BE2C (cell line): ENCODE data around the gene MIOS.

Experiments
- DNase-seq: peaks from one replicate; pipeline ENCODE4 v3.0.0-alpha.2; 2020
- H3K27me3 ChIP-seq: fragments of 250-450 bp; sonication (Bioruptor Pico); 2 replicates; pipeline ENCODE4 v1.5.1; 2020; ENCODE audit warnings: mild to moderate bottlenecking
- H3K36me3 ChIP-seq: fragments of 250-450 bp; sonication (Bioruptor Pico); 2 replicates; pipeline ENCODE4 v1.5.1; 2020; ENCODE audit warnings: mild to moderate bottlenecking
- H3K4me1 ChIP-seq: fragments of 250-450 bp; sonication (Bioruptor Pico); 2 replicates; pipeline ENCODE4 v1.5.1; 2020
- H3K4me3 ChIP-seq: 2 replicates; pipeline ENCODE4 v1.5.1; 2011; ENCODE audit warnings: low read depth, low read length
- H3K9me3 ChIP-seq: fragments of 250-450 bp; sonication (Bioruptor Pico); 2 replicates; pipeline ENCODE4 v1.5.1; 2020
- TF ChIP-seq, protein P1 (sequence below): IDR thresholded peaks from 2 replicates; pipeline ENCODE4 v1.5.1; 2012; ENCODE audit warnings: mild to moderate bottlenecking, low read depth, low read length

Gene MIOS

DNA sequence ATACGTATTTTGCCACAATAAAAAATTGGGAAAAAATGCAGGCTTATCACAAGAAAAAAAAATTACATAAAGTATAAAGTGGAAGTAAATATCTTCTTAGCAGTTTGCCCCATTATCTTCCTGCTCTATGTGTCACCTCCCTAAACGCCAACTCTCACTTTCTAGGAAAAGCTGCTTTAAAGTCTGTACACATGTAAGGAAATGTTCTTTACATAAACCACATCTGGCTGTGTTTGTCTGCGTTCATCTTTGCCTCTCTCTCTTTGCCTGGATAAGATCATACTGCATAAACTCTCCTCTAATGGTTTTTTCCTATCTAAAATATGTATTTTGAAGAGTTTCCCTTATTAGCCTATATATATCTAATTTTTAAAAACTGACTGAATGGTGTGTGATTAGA, 50.9 kb downstream of the MIOS start:
- Histone ChIP-seq H3K9me3 (no peaks in the 10 kb centered on the region), H3K4me3 (no peak overlapping the region), H3K4me1 (peaks cover 2% of the 10 kb centered on the region), H3K36me3 (no peaks in the 10 kb centered on the region), H3K27me3 (no peaks in the 10 kb centered on the region)
- DNase-seq = no peak
- TF ChIP-seq, protein P1, sequence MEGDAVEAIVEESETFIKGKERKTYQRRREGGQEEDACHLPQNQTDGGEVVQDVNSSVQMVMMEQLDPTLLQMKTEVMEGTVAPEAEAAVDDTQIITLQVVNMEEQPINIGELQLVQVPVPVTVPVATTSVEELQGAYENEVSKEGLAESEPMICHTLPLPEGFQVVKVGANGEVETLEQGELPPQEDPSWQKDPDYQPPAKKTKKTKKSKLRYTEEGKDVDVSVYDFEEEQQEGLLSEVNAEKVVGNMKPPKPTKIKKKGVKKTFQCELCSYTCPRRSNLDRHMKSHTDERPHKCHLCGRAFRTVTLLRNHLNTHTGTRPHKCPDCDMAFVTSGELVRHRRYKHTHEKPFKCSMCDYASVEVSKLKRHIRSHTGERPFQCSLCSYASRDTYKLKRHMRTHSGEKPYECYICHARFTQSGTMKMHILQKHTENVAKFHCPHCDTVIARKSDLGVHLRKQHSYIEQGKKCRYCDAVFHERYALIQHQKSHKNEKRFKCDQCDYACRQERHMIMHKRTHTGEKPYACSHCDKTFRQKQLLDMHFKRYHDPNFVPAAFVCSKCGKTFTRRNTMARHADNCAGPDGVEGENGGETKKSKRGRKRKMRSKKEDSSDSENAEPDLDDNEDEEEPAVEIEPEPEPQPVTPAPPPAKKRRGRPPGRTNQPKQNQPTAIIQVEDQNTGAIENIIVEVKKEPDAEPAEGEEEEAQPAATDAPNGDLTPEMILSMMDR = no peak

DNA sequence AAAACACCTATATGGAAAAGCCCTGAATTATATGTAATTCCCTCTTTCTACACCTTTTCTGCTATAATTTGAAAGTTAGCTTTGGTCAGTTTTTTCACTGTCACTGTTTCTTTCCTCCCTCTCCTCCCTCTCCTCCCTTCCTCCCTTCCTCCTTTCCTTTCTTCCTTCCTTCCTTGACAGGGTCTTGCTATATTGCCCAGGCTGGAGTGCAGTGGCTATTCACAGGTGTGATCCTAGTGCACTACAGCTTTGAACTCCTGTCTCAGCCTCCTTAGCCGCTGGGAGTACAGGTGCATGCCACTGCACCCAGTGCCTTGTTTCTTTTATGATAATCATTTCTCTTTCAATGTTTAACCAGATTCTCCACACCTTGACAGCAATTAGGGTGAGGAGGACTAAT, 51.7 kb downstream of the MIOS start:
- Histone ChIP-seq H3K4me3 (no peak overlapping the region), H3K36me3 (no peaks in the 10 kb centered on the region), H3K9me3 (no peaks in the 10 kb centered on the region), H3K4me1 (peaks cover 2% of the 10 kb centered on the region), H3K27me3 (no peaks in the 10 kb centered on the region)
- no peak for DNase-seq
- TF ChIP-seq, protein P1 = no peak

DNA sequence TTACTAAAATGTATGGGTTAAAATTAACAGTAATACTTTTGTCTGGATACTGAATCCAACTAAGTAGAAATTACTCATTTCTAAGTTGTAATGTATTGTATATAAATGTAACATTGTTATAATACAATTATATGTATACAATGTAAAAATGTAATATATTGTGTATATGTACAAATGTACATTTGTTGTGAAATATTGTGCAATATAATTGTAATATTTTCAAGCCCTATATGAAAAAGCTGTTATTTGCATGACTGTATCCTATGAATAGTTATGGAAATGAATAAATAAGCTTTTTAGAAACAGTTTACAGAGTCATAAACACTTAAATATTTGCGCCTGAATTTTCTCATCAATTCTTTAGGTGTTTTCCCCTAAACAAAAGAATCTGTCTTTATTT, 53.6 kb downstream of the MIOS start:
- Histone ChIP-seq H3K4me1 (peaks cover 2% of the 10 kb centered on the region), H3K4me3 (no peak overlapping the region), H3K9me3 (no peaks in the 10 kb centered on the region), H3K27me3 (no peaks in the 10 kb centered on the region), H3K36me3 (no peaks in the 10 kb centered on the region)
- TF ChIP-seq, protein P1 = no peak
- no peak for DNase-seq

DNA sequence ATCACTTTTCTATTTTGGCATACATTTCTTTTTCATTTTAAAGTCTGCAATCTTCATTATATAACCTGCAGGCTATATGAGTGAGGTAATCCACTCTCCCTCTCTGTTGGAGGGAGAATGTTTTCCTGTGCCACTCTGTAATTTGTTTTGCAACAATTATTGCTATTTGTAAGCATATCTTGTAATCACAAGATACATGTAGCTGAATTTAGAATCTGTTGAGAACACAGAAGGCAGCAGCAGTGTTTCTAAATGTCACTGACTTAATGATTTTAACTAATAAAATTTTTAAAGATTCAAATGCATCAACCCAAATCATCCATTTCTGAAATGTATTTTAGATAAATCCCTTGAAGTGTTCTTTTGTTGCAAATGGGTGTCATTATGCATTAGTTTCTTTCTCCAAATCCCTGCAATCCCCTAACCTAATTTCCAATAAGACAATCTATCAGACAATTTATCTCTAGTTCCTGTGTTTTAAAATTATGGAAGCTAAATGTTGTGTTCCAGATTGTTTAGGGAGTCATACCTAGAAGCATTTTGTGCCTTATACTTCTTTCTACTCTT, 54.0 kb downstream of the MIOS start:
- no peaks in the 10 kb centered on the region for H3K27me3 ChIP-seq
- no peaks in the 10 kb centered on the region for H3K36me3 ChIP-seq
- no peaks in the 10 kb centered on the region for H3K9me3 ChIP-seq
- TF ChIP-seq, protein P1 = no peak
- no peak for DNase-seq
- peaks cover 2% of the 10 kb centered on the region for H3K4me1 ChIP-seq
- no peak overlapping the region for H3K4me3 ChIP-seq

DNA sequence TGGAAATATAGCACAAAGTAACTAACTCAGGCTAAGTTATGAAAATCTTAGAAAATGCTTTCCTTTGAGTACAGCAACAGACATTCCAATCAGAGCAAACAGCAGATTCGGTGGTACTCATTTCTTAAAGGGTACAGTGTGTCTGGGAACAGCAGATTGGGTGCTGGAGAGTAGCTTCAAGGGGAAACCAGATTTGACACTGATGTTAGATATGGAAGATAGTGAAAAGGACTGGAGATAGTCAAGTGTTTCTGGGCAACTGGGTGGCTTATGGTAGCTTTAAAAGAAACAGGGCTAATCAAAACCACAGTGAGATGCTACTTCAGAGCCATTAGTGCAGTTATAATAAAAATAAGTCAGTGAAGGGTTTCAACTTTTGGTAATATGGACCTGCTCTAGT, 61.8 kb downstream of the MIOS start:
- Histone ChIP-seq H3K9me3 (no peaks in the 10 kb centered on the region), H3K4me1 (no peaks in the 10 kb centered on the region)

DNA sequence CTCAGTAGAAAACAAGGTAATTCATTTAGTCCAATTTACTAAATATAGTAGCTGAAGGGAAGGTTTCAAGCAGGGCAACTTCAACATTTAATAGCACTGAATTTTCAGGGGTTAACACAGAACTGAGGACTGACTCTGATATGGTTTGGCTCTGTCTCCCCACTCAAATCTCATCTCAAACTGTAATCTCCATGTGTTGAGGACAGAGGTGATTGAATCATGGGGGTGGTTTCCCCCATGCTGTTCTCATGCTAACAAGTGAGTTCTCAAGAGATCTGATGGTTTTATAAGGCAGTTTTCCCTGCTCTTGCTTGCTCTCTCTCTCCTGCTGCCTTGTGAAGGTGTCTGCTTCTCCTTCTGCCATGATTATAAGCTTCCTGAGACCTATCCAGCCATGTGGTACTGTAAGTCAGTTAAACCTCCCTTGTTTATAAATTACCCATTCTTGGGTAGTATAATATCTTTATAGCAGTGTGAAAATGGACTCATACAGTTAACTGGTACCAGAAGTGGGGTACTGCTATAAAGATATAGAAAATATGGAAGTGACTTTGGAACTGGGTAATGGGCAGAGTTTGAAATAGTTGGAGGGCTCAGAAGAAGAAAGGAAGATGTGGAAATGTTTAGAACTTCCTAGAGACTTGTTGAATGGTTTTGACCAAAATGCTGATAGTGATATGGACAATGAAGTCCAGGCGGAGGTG, 64.1 kb downstream of the MIOS start:
- H3K27me3 ChIP-seq = no peaks in the 10 kb centered on the region
- no peaks in the 10 kb centered on the region for H3K4me1 ChIP-seq
- DNase-seq = no peak
- H3K36me3 ChIP-seq = 0 out of 2 replicates have a peak, but pooled peaks cover 4% of the 10 kb centered on the region
- TF ChIP-seq, protein P1 = no peak
- H3K9me3 ChIP-seq = no peaks in the 10 kb centered on the region
- no peak overlapping the region for H3K4me3 ChIP-seq

More for the DNA sequence above, 61.8 kb downstream of the MIOS start:
- H3K4me3 ChIP-seq = no peak overlapping the region
- no peaks in the 10 kb centered on the region for H3K27me3 ChIP-seq
- TF ChIP-seq, protein P1 = no peak
- no peaks in the 10 kb centered on the region for H3K36me3 ChIP-seq
- DNase-seq = no peak
